ENCODE data around the gene SUN2. TPM values are rescaled to one million over a fixed set of nuclear protein-coding genes. Genes with fewer than 3 reads are reported as not detected.

The SUN2 gene
- total RNA-seq, 1 experiment from 2014 or later: 45.1 TPM

GRCh38 chr22:38727530-38728451 is 28.0 kb downstream of the SUN2 start:
- intact Hi-C loops (cut with micrococcal nuclease; ENCODE audit: unreplicated experiment) (no loop called here), in situ Hi-C loops (cut with HindIII; ENCODE audit: low pct_unique_long_range_greater_than_20kb, low sequenced_read_pairs) (no loop called here)
- no peak overlapping the region for H3K4me3 ChIP-seq (ENCODE audit: low read depth in 2 of 2, low read length in 2 of 2)
- TF ChIP-seq REST (IDR thresholded peaks at IDR 0.05; ENCODE audit: insufficient read depth in 1 of 2, low read depth in 2 of 2, low read length in 1 of 2) (no peak), CTCF (IDR thresholded peaks at IDR 0.05) (no peak), SIN3A (IDR thresholded peaks at IDR 0.05; ENCODE audit: borderline replicate concordance, insufficient read depth, low read depth, low read length) (no peak), TCF7L2 (IDR thresholded peaks at IDR 0.05; ENCODE audit: low read depth, low read length) (no peak), POLR2AphosphoS5 (IDR thresholded peaks at IDR 0.05; ENCODE audit: low read depth, low read length) (no peak)
- BruUV-seq (replicated peaks): no TSS peak
- H3K4me1 ChIP-seq (ENCODE audit: control insufficient read depth, insufficient read depth, low read length): no peaks in the 10 kb centered on the region
- ChIA-PET CTCF (no interaction called here), POLR2A (no interaction called here)
- ATAC-seq (no peak), DNase-seq (ENCODE audit: low read depth, low spot score) (no peak)
- H3K27me3 ChIP-seq (ENCODE audit: control insufficient read depth, insufficient read depth, low read length): no peaks in the 10 kb centered on the region
- no peak overlapping the region for H3K27ac ChIP-seq (ENCODE audit: low read length)
- H3K36me3 ChIP-seq (ENCODE audit: control insufficient read depth, insufficient read depth, low read length): no peaks in the 10 kb centered on the region; the same call in 1 of the 2 replicates
- H3K9me3 ChIP-seq (ENCODE audit: control insufficient read depth, insufficient read depth, low read depth, low read length): no peaks in the 10 kb centered on the region

GRCh38 chr22:38727123-38727522 is 28.7 kb downstream of the SUN2 start:
- ATAC-seq (no peak), DNase-seq (ENCODE audit: low read depth, low spot score) (no peak)
- BruUV-seq (replicated peaks): no TSS peak
- no peak overlapping the region for H3K4me3 ChIP-seq (ENCODE audit: low read depth in 2 of 2, low read length in 2 of 2)
- ChIA-PET POLR2A (no interaction called here), CTCF (no interaction called here)
- in situ Hi-C loops (cut with HindIII; ENCODE audit: low pct_unique_long_range_greater_than_20kb, low sequenced_read_pairs) (no loop called here), intact Hi-C loops (cut with micrococcal nuclease; ENCODE audit: unreplicated experiment) (no loop called here)
- TF ChIP-seq SIN3A (IDR thresholded peaks at IDR 0.05; ENCODE audit: borderline replicate concordance, insufficient read depth, low read depth, low read length) (no peak), CTCF (IDR thresholded peaks at IDR 0.05) (no peak), TCF7L2 (IDR thresholded peaks at IDR 0.05; ENCODE audit: low read depth, low read length) (no peak), POLR2AphosphoS5 (IDR thresholded peaks at IDR 0.05; ENCODE audit: low read depth, low read length) (no peak), REST (IDR thresholded peaks at IDR 0.05; ENCODE audit: insufficient read depth in 1 of 2, low read depth in 2 of 2, low read length in 1 of 2) (no peak)
- no peaks in the 10 kb centered on the region for H3K9me3 ChIP-seq (ENCODE audit: control insufficient read depth, insufficient read depth, low read depth, low read length)
- H3K36me3 ChIP-seq (ENCODE audit: control insufficient read depth, insufficient read depth, low read length): peaks cover 2% of the 10 kb centered on the region; the same call in 1 of the 2 replicates
- H3K27me3 ChIP-seq (ENCODE audit: control insufficient read depth, insufficient read depth, low read length): no peaks in the 10 kb centered on the region
- H3K27ac ChIP-seq (ENCODE audit: low read length): no peak overlapping the region
- no peaks in the 10 kb centered on the region for H3K4me1 ChIP-seq (ENCODE audit: control insufficient read depth, insufficient read depth, low read length)
